ENCODE results near the gene HDAC4.

Gene HDAC4

DNA sequence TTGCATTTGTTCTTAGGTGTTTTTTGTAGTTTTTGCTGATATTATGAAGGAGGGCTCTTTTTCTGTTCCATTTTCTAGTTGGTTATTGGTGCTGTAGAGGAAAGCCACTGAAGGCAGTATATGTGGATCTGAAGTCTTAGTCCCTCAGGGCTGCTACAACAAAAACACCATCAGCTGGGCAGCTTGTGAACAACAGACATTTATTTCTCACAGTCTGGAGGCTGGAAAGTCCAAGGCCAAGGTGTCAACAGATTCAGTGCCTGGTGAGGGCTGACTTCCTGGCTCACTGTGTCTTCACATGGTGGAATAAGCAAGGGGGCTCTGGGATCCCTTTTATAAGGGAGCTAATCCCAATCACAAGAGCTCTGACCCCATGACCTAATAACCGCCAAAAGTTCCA lies 31.4 kb upstream of the HDAC4 start:
- Histone ChIP-seq H3K9me3 (ENCODE audit: control insufficient read depth, insufficient read depth, low read depth, low read length) (no peaks in the 10 kb centered on the region), H3K4me1 (ENCODE audit: control insufficient read depth, insufficient read depth, low read length) (no peaks in the 10 kb centered on the region), H3K4me3 (ENCODE audit: low read depth, low read length) (no peak overlapping the region), H3K27ac (ENCODE audit: extremely low read depth, low read depth, low read length) (no peak overlapping the region), H3K36me3 (ENCODE audit: control insufficient read depth in 2 of 2, insufficient read depth in 1 of 2, low read length in 2 of 2) (no peaks in the 10 kb centered on the region)
- CTCF ChIA-PET: no interaction called here
- TF ChIP-seq, protein P1, sequence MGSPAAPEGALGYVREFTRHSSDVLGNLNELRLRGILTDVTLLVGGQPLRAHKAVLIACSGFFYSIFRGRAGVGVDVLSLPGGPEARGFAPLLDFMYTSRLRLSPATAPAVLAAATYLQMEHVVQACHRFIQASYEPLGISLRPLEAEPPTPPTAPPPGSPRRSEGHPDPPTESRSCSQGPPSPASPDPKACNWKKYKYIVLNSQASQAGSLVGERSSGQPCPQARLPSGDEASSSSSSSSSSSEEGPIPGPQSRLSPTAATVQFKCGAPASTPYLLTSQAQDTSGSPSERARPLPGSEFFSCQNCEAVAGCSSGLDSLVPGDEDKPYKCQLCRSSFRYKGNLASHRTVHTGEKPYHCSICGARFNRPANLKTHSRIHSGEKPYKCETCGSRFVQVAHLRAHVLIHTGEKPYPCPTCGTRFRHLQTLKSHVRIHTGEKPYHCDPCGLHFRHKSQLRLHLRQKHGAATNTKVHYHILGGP (tag by site-specific recombination; IDR thresholded peaks at IDR 0.05): no peak
- TF ChIP-seq ZNF2 (tag by site-specific recombination; IDR thresholded peaks at IDR 0.05): no peak
- TF ChIP-seq ZNF266 (tag by site-specific recombination; IDR thresholded peaks at IDR 0.05; ENCODE audit: low read depth): no peak
- TF ChIP-seq ZNF660 (tag by site-specific recombination; IDR thresholded peaks at IDR 0.05): no peak
- no peak for TF ChIP-seq ZSCAN23 (tag by site-specific recombination; IDR thresholded peaks at IDR 0.05)
- TF ChIP-seq, protein P2, sequence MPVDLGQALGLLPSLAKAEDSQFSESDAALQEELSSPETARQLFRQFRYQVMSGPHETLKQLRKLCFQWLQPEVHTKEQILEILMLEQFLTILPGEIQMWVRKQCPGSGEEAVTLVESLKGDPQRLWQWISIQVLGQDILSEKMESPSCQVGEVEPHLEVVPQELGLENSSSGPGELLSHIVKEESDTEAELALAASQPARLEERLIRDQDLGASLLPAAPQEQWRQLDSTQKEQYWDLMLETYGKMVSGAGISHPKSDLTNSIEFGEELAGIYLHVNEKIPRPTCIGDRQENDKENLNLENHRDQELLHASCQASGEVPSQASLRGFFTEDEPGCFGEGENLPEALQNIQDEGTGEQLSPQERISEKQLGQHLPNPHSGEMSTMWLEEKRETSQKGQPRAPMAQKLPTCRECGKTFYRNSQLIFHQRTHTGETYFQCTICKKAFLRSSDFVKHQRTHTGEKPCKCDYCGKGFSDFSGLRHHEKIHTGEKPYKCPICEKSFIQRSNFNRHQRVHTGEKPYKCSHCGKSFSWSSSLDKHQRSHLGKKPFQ (tag by site-specific recombination; IDR thresholded peaks at IDR 0.05): no peak
- TF ChIP-seq ZNF549 (tag by site-specific recombination; IDR thresholded peaks at IDR 0.05): no peak
- no peak for TF ChIP-seq ZBTB8A (tag by site-specific recombination; IDR thresholded peaks at IDR 0.05)
- no peak for TF ChIP-seq ZNF529 (tag by site-specific recombination; IDR thresholded peaks at IDR 0.05; ENCODE audit: insufficient replicate concordance)
- no peak for TF ChIP-seq ZNF561 (tag by site-specific recombination; IDR thresholded peaks at IDR 0.05; ENCODE audit: borderline replicate concordance)
- TF ChIP-seq HOXC10 (CRISPR knock-in tag; IDR thresholded peaks at IDR 0.05): no peak
- no peak for TF ChIP-seq ZBTB20 (tag by site-specific recombination; IDR thresholded peaks at IDR 0.05)
- TF ChIP-seq ZNF221 (tag by site-specific recombination; IDR thresholded peaks at IDR 0.05; ENCODE audit: borderline replicate concordance): no peak
- TF ChIP-seq KLF16 (tag by site-specific recombination; IDR thresholded peaks at IDR 0.05): no peak
- TF ChIP-seq SCRT1 (tag by site-specific recombination; IDR thresholded peaks at IDR 0.05; ENCODE audit: borderline replicate concordance): no peak
- no peak for TF ChIP-seq ZNF707 (tag by site-specific recombination; IDR thresholded peaks at IDR 0.05)
- POLR2A ChIA-PET: no interaction called here

DNA sequence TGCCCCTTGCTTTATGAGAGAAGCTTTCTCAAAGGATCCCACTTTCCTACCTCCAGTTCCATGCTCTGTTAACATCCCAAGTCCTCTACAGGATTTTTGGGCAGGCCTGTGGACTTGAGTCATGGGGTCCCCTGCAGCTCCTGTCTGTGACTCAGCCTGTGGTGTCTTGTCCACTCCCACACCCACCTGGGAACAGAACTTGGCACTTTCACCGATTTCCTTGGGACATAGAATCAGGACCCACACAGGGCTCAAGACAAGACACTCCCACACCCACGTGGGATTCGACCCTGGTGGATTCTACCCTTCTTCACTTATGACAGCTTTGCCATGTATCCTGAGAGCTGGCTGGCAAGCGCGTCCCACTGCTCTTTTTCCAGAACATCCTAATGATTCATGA lies 30.7 kb upstream of the HDAC4 start:
- TF ChIP-seq ZBTB1 (tag by site-specific recombination; IDR thresholded peaks at IDR 0.05) (no peak), ZBTB7A (tag by site-specific recombination; IDR thresholded peaks at IDR 0.05; ENCODE audit: low read depth) (no peak), ZNF223 (tag by site-specific recombination; IDR thresholded peaks at IDR 0.05) (no peak), ZNF571 (tag by site-specific recombination; IDR thresholded peaks at IDR 0.05) (no peak), ZNF777 (tag by site-specific recombination; IDR thresholded peaks at IDR 0.05; ENCODE audit: borderline replicate concordance) (no peak), ZNF626 (tag by site-specific recombination; IDR thresholded peaks at IDR 0.05) (no peak)
- H3K4me3 ChIP-seq (ENCODE audit: low read depth, low read length): no peak overlapping the region
- ChIA-PET CTCF (interaction anchor here (1.2 kb wide), 1 partner anchor 27 kb away, joined by 3 read pairs; no protein-coding TSS in a partner anchor), POLR2A (no interaction called here)
- H3K4me1 ChIP-seq (ENCODE audit: control insufficient read depth, insufficient read depth, low read length): no peaks in the 10 kb centered on the region
- H3K36me3 ChIP-seq (ENCODE audit: control insufficient read depth in 2 of 2, insufficient read depth in 1 of 2, low read length in 2 of 2): no peaks in the 10 kb centered on the region
- no peaks in the 10 kb centered on the region for H3K9me3 ChIP-seq (ENCODE audit: control insufficient read depth, insufficient read depth, low read depth, low read length)
- no peak overlapping the region for H3K27ac ChIP-seq (ENCODE audit: extremely low read depth, low read depth, low read length)
